Gastrocnemius medialis (tissue), 4 donors: ENCODE results near the gene CARD11. TPM values are rescaled to one million over a fixed set of nuclear protein-coding genes. Genes with fewer than 3 reads are reported as not detected.

ENCODE experiments used
- ATAC-seq, 2 donors: fragments of 150-250 bp; one replicate each; pipeline ENCODE4 v1.9.1; 2016
- DNase-seq, 2 donors: peaks; one replicate each; pipeline ENCODE4 v3.0.0-alpha.2; 2019
- H3K27ac ChIP-seq, 4 donors: fragments of 200-600 bp; sonication (generic); 1 replicate in 1 of 4; 2 replicates in 3 of 4; pipeline ENCODE4 v1.5.1; 2016 to 2018; ENCODE audit warnings: mild to moderate bottlenecking in 2 of 4, moderate library complexity in 1 of 4
- H3K27me3 ChIP-seq, 3 donors: fragments of 200-600 bp; sonication (generic) in 2 of 3; 1 replicate in 1 of 3; 2 replicates in 2 of 3; pipeline versions ENCODE4 v1.5.1 to v1.6.0; 2016 to 2019; ENCODE audit warnings: mild to moderate bottlenecking in 1 of 3, moderate library complexity in 1 of 3
- H3K36me3 ChIP-seq, 2 donors: fragments of 200-600 bp; sonication (generic) in 1 of 2; one replicate each; pipeline ENCODE4 v1.5.1; 2017 to 2018
- H3K4me1 ChIP-seq, 2 donors: fragments of 200-600 bp; sonication (generic) in 1 of 2; one replicate each; pipeline ENCODE4 v1.5.1; 2016 to 2017; ENCODE audit warnings: mild to moderate bottlenecking in 2 of 2
- H3K4me3 ChIP-seq, 4 donors: fragments of 200-600 bp; sonication (generic) in 3 of 4; 1 replicate in 1 of 4; 2 replicates in 3 of 4; pipeline ENCODE4 v1.5.1; 2016 to 2019; ENCODE audit warnings: mild to moderate bottlenecking in 2 of 4
- H3K9me3 ChIP-seq, 3 donors: fragments of 200-600 bp; sonication (generic) in 2 of 3; 1 replicate in 1 of 3; 2 replicates in 2 of 3; pipeline ENCODE4 v1.5.1; 2016 to 2019
- CTCF ChIP-seq, 5 experiments: fragments of 450-650 bp in 3 of 5; fragments of 200-600 bp in 2 of 5; sonication (generic) in 2 of 5; IDR thresholded peaks in 4 of 5; conservative IDR thresholded peaks in 1 of 5; 1 replicate in 4 of 5; 2 replicates in 1 of 5; pipeline ENCODE4 v1.5.1; 2016 to 2019; ENCODE audit warnings: antibody characterized with exemption in 5 of 5, mild to moderate bottlenecking in 3 of 5, moderate library complexity in 3 of 5
- POLR2A ChIP-seq, 2 donors: fragments of 450-650 bp; IDR thresholded peaks; one replicate each; pipeline ENCODE4 v1.6.1; 2017; ENCODE audit warnings: antibody characterized with exemption in 2 of 2, mild to moderate bottlenecking in 2 of 2, moderate library complexity in 2 of 2
- in situ Hi-C, 4 donors: fragments of 200-750 bp; cut with MboI; loops; one replicate each; pipeline versions ENCODE4 v1.15.0 to v1.8.0; 2017; ENCODE audit warnings: low sequenced_read_pairs in 4 of 4
- intact Hi-C: fragments of 100-400 bp; cut with DNase I; formaldehyde crosslinking; loops from one replicate; pipeline ENCODE4 v1.15.1; 2023; ENCODE audit warnings: low total_unique reads
- total RNA-seq, 4 donors: library from RNA; depleted of rRNA; stranded (reverse); fragments of >200 nt; gene quantifications; one replicate each; pipeline versions ENCODE4 v1.1.0 to v1.2.3, GENCODE V29; 2016

Gene CARD11
- total RNA-seq, 4 donors from 2014 or later = 0.13 TPM; not detected in 3

GRCh38 chr7:2892549-2892948, 151.1 kb downstream of the CARD11 start:
- no peak overlapping the region for H3K27ac ChIP-seq
- no peak overlapping the region for H3K4me3 ChIP-seq
- intact Hi-C loops = no loop called here
- in situ Hi-C loops = no loop called here
- H3K36me3 ChIP-seq = no peaks in the 10 kb centered on the region
- no peaks in the 10 kb centered on the region for H3K9me3 ChIP-seq
- no peak for ATAC-seq
- H3K4me1 ChIP-seq = no peaks in the 10 kb centered on the region
- TF ChIP-seq CTCF (IDR thresholded peaks at IDR 0.05 in 4 of 5, conservative IDR thresholded peaks at IDR 0.05 in 1 of 5) (no peak), POLR2A (IDR thresholded peaks at IDR 0.05) (no peak)
- H3K27me3 ChIP-seq = peaks cover 9 to 32% (median 28%) of the 10 kb centered on the region in 3 donors
- DNase-seq = no peak

GRCh38 chr7:2887816-2888215, 155.9 kb downstream of the CARD11 start:
- intact Hi-C loops = no loop called here
- no peak overlapping the region for H3K4me3 ChIP-seq
- DNase-seq (no peak), ATAC-seq (no peak)
- H3K4me1 ChIP-seq = no peaks in the 10 kb centered on the region
- TF ChIP-seq CTCF (IDR thresholded peaks at IDR 0.05 in 4 of 5, conservative IDR thresholded peaks at IDR 0.05 in 1 of 5) = no peak
- TF ChIP-seq POLR2A (IDR thresholded peaks at IDR 0.05) = no peak
- H3K27me3 ChIP-seq = peaks cover 0 to 12% (median 11%) of the 10 kb centered on the region in 3 donors
- H3K27ac ChIP-seq = no peak overlapping the region
- no peaks in the 10 kb centered on the region for H3K36me3 ChIP-seq
- in situ Hi-C loops = no loop called here
- H3K9me3 ChIP-seq = no peaks in the 10 kb centered on the region

- TF ChIP-seq CTCF (IDR thresholded peaks at IDR 0.05 in 4 of 5, conservative IDR thresholded peaks at IDR 0.05 in 1 of 5) = peak in 2 of 5 experiments; percentile 23 to 45
- TF ChIP-seq POLR2A (IDR thresholded peaks at IDR 0.05) = no peak
- H3K4me3 ChIP-seq = no peak overlapping the region
- DNase-seq (no peak), ATAC-seq (no peak)
- no peak overlapping the region for H3K27ac ChIP-seq
- H3K9me3 ChIP-seq = no peaks in the 10 kb centered on the region
- no peaks in the 10 kb centered on the region for H3K4me1 ChIP-seq
- H3K36me3 ChIP-seq = no peaks in the 10 kb centered on the region
- in situ Hi-C loops = no loop called here
- intact Hi-C loops = no loop called here
- H3K27me3 ChIP-seq = peaks cover 0 to 15% (median 8%) of the 10 kb centered on the region in 3 donors
Measured at GRCh38 chr7:2886900-2887299, 156.8 kb downstream of the CARD11 start.

DNA sequence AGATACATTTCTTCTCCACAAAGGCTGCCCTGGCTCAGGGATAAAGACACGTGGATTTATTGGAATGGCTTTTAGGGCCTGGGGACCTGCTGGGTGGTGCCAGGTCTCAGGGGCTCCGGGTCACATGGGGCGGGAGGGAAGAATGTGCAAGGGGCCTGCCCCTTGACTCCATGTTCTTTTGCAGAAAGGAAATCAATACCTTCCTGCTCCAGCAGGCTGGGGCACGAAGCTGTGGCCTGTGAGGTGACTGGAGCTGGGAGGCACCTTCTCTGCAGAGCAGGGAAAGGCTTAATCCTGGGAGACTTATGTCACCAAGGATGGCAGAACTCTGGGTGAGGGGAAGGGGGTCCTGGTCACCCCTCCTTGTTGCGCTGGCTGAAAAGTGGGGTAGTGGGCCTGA, 157.3 kb downstream of the CARD11 start:
- intact Hi-C loops (no loop called here), in situ Hi-C loops (no loop called here)
- no peak for DNase-seq
- no peaks in the 10 kb centered on the region for H3K4me1 ChIP-seq
- no peak for ATAC-seq
- H3K36me3 ChIP-seq = no peaks in the 10 kb centered on the region
- H3K27me3 ChIP-seq = peaks cover 0 to 16% (median 8%) of the 10 kb centered on the region in 3 donors
- no peaks in the 10 kb centered on the region for H3K9me3 ChIP-seq
- TF ChIP-seq POLR2A (IDR thresholded peaks at IDR 0.05) (no peak), CTCF (IDR thresholded peaks at IDR 0.05 in 4 of 5, conservative IDR thresholded peaks at IDR 0.05 in 1 of 5) (no peak)
- no peak overlapping the region for H3K27ac ChIP-seq
- H3K4me3 ChIP-seq = no peak overlapping the region

DNA sequence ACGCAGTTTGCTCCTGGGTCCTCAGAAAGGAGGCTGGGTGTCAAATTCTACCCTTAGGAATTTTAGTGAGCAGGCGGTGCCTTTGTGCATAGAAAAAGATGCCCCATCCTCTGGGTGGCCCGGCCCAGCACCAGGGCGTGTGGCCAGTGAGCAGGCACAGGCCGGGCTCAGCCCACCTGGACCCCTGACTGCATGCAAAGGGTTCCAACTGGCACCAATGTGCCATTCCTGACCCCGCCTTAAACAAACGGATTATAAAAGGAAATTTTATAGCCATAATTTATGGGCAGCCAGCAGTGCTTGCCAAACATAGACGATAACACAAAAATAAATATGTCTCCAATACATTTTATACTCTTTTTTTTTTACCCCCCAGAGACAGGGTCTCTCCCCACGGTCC, 159.5 kb downstream of the CARD11 start:
- Histone ChIP-seq H3K9me3 (no peaks in the 10 kb centered on the region), H3K4me3 (no peak overlapping the region), H3K27me3 (peaks cover 0 to 6% (median 2%) of the 10 kb centered on the region in 3 donors), H3K27ac (no peak overlapping the region), H3K4me1 (no peaks in the 10 kb centered on the region), H3K36me3 (no peaks in the 10 kb centered on the region)
- intact Hi-C loops (no loop called here), in situ Hi-C loops (no loop called here)
- ATAC-seq = no peak
- TF ChIP-seq CTCF (IDR thresholded peaks at IDR 0.05 in 4 of 5, conservative IDR thresholded peaks at IDR 0.05 in 1 of 5) (no peak), POLR2A (IDR thresholded peaks at IDR 0.05) (no peak)
- no peak for DNase-seq
